ENCODE measurements around the gene CDC42. TPM values are rescaled to one million over a fixed set of nuclear protein-coding genes. Genes with fewer than 3 reads are reported as not detected.

CDC42 gene
- total RNA-seq, 4 donors from 2014 or later: 108 to 223 (median 200) TPM

DNA sequence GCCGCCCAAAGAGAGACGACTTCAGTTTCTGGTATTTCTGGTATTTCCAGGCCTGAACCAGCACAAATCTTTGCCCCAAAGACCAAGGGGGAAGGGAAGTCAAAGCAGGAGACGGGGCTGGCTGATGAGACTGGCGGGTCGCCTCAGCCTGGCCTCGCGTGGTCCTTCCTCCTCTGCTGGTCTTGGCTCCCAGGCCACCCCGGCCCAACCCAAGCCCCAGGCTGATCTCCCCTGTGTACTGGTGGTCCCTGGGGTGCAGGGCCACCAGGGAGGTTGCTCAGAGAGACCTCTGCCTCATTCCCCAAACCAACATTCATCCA lies 70.5 kb downstream of the CDC42 start:
- no peaks in the 10 kb centered on the region for H3K27me3 ChIP-seq
- WGBS: 19% methylated on average over 3 of the region's 8 CpGs
- DNase-seq (ENCODE audit: low spot score in 2 of 2): no peak
- no peak for TF ChIP-seq POLR2AphosphoS5 (IDR thresholded peaks at IDR 0.05)
- TF ChIP-seq POLR2A (IDR thresholded peaks at IDR 0.05): no peak
- no peak for TF ChIP-seq EP300 (IDR thresholded peaks at IDR 0.05)
- TF ChIP-seq, protein P1, sequence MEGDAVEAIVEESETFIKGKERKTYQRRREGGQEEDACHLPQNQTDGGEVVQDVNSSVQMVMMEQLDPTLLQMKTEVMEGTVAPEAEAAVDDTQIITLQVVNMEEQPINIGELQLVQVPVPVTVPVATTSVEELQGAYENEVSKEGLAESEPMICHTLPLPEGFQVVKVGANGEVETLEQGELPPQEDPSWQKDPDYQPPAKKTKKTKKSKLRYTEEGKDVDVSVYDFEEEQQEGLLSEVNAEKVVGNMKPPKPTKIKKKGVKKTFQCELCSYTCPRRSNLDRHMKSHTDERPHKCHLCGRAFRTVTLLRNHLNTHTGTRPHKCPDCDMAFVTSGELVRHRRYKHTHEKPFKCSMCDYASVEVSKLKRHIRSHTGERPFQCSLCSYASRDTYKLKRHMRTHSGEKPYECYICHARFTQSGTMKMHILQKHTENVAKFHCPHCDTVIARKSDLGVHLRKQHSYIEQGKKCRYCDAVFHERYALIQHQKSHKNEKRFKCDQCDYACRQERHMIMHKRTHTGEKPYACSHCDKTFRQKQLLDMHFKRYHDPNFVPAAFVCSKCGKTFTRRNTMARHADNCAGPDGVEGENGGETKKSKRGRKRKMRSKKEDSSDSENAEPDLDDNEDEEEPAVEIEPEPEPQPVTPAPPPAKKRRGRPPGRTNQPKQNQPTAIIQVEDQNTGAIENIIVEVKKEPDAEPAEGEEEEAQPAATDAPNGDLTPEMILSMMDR (IDR thresholded peaks at IDR 0.05): no peak
- H3K36me3 ChIP-seq: peaks cover 3% of the 10 kb centered on the region
- no peak overlapping the region for H3K4me3 ChIP-seq
- H3K27ac ChIP-seq: no peak overlapping the region
- H3K4me1 ChIP-seq: peaks cover 27% of the 10 kb centered on the region
- no peaks in the 10 kb centered on the region for H3K9me3 ChIP-seq

DNA sequence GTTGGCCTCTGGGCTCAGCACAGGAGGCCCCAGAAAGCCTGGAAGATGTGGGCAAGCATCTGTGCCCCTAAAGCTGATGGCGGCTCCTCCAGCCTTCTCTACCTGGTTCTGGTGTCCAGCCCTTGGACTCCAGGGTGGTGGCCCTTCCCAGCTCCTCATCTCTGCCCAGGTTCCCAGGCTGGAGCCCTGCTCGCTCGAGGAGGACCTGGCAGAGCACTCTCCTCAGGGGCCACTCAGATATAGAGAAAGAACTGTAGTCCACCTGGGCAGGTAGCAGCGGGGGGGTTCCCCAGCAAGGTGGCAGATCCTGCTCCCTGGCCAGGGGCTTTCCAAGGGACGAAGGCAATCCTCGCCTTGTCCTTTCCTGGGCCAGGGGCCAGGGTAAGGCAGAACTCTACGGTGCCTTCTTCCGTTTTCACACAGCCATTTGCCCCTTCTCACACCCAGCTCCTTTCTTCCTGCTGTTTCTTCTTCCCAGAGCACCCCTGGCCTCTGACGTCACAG lies 71.4 kb downstream of the CDC42 start:
- H3K4me3 ChIP-seq: no peak overlapping the region
- WGBS: 75% methylated on average over 7 of the region's 9 CpGs
- H3K9me3 ChIP-seq: no peaks in the 10 kb centered on the region
- DNase-seq (ENCODE audit: low spot score in 2 of 2): no peak
- H3K4me1 ChIP-seq: peaks cover 26% of the 10 kb centered on the region
- H3K27me3 ChIP-seq: no peaks in the 10 kb centered on the region
- no peak overlapping the region for H3K27ac ChIP-seq
- TF ChIP-seq POLR2A (IDR thresholded peaks at IDR 0.05) (no peak), EP300 (IDR thresholded peaks at IDR 0.05) (no peak), POLR2AphosphoS5 (IDR thresholded peaks at IDR 0.05) (no peak)
- TF ChIP-seq, protein P1 (IDR thresholded peaks at IDR 0.05): no peak
- H3K36me3 ChIP-seq: peaks cover 3% of the 10 kb centered on the region

DNA sequence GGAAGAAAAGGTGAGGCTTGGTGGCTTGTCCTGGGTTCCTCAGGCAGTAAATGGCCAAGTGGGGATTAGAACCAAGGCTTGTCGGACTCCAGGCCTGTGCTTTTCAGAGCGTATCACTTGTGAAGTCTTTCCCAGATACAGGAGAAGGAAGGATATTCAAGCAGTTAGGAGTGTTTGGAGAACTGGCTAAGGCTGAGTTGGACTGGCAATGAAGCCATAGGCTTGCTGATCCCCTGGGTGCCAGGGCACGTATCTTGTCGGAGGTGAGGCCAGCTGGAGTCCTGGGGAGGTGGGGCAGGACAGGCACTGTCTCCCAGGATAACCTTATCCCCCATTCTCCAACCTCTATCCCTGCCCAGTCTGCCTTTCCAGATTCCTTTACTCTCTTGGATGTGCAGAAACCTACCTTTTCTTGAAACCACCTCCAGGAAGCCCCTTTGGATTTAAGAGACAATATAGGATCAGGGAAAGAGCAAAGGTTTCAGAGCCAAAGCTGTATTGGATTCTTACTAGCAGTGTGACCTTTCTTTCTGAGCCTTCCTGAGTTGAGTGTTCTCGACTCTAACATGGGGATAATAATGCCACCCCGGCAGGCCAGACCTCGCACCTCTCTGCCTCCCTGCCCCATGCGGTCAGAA lies 72.2 kb downstream of the CDC42 start:
- peaks cover 26% of the 10 kb centered on the region for H3K4me1 ChIP-seq
- H3K36me3 ChIP-seq: peaks cover 3% of the 10 kb centered on the region
- H3K27me3 ChIP-seq: no peaks in the 10 kb centered on the region
- no peak for DNase-seq (ENCODE audit: low spot score in 2 of 2)
- WGBS: 84% methylated on average over 8 of the region's 8 CpGs
- H3K4me3 ChIP-seq: no peak overlapping the region
- H3K9me3 ChIP-seq: no peaks in the 10 kb centered on the region
- no peak overlapping the region for H3K27ac ChIP-seq
- no peak for TF ChIP-seq EP300 (IDR thresholded peaks at IDR 0.05)
- TF ChIP-seq, protein P1 (IDR thresholded peaks at IDR 0.05): no peak
- TF ChIP-seq POLR2A (IDR thresholded peaks at IDR 0.05): no peak

DNA sequence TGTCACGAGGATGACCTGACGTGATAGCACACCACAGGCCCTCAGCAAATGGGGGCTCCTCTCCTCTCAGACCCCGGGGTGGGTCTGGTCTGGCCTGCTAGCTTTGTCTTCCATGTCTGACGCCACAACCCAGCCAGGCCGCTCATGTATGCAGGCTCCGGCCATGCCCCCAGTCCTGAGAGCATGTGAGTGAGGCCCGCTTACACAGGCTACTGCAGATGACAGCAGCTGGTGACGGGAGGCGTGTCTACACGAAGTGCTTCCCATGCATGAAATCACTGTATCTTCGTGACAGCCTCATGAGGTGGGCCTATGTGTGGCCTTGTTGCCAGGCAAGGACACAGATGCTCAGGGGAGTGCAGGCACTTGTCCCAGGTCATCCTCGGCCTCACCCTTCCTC lies 74.0 kb downstream of the CDC42 start:
- H3K36me3 ChIP-seq: no peaks in the 10 kb centered on the region
- no peaks in the 10 kb centered on the region for H3K9me3 ChIP-seq
- no peaks in the 10 kb centered on the region for H3K27me3 ChIP-seq
- H3K4me1 ChIP-seq: peaks cover 21% of the 10 kb centered on the region
- WGBS: 80% methylated on average over 12 of the region's 12 CpGs
- DNase-seq (ENCODE audit: low spot score in 2 of 2): no peak
- H3K27ac ChIP-seq: no peak overlapping the region
- no peak overlapping the region for H3K4me3 ChIP-seq
- TF ChIP-seq EP300 (IDR thresholded peaks at IDR 0.05) (no peak), POLR2A (IDR thresholded peaks at IDR 0.05) (no peak), POLR2AphosphoS5 (IDR thresholded peaks at IDR 0.05) (no peak)
- TF ChIP-seq, protein P1 (IDR thresholded peaks at IDR 0.05): no peak

DNA sequence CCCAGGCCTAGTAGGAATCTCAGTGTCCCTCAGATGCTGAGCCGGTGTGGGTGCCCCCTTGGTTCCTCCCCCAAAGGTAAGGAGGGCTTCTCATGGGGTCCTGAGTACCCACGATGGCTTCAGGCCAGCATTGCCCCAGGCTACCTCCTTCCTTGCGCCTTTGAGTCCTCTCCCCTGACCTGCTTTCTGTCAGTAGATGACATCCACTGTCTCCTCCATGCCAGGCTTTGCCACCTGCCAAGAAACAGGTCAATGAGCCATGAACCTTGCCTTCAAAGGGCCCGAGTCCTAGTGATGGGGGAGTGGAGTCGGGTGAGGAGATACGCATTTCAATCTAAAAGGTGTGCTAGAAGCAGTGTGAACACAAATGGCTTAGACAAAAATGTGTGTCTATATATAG lies 74.7 kb downstream of the CDC42 start:
- no peak for DNase-seq (ENCODE audit: low spot score in 2 of 2)
- Histone ChIP-seq H3K4me3 (no peak overlapping the region), H3K4me1 (peaks cover 19% of the 10 kb centered on the region), H3K36me3 (no peaks in the 10 kb centered on the region), H3K9me3 (no peaks in the 10 kb centered on the region), H3K27ac (no peak overlapping the region), H3K27me3 (no peaks in the 10 kb centered on the region)
- WGBS: 70% methylated on average over 6 of the region's 6 CpGs
- TF ChIP-seq, protein P1 (IDR thresholded peaks at IDR 0.05): no peak
- no peak for TF ChIP-seq EP300 (IDR thresholded peaks at IDR 0.05)
- no peak for TF ChIP-seq POLR2A (IDR thresholded peaks at IDR 0.05)

Data from suprapubic skin (tissue), 4 donors.